Mesenchymal stem cell (in vitro differentiated cells and primary cell): ENCODE results near the gene OTOG.

Experiments used
- DNase-seq: peaks from one replicate; pipeline ENCODE4 v3.0.0-alpha.2; 2013
- H2AFZ ChIP-seq: one replicate; pipeline ENCODE4 v1.6.1; 2013; ENCODE audit warnings: low read depth, mild to moderate bottlenecking, control low read depth, inconsistent platforms, low read length, moderate library complexity
- H2AK5ac ChIP-seq: 2 replicates; pipeline ENCODE4 v1.6.1; 2013; ENCODE audit warnings: low read length, moderate library complexity, mild to moderate bottlenecking, inconsistent platforms; ENCODE audit not compliant: severe bottlenecking
- H2BK120ac ChIP-seq: one replicate; pipeline ENCODE4 v1.6.1; 2013; ENCODE audit warnings: low read depth, mild to moderate bottlenecking, inconsistent platforms, low read length, moderate library complexity
- H2BK12ac ChIP-seq, 2 experiments: one replicate each; pipeline ENCODE4 v1.6.1; 2013; ENCODE audit warnings: inconsistent platforms in 2 of 2, low read length in 2 of 2, mild to moderate bottlenecking in 2 of 2, moderate library complexity in 2 of 2, control low read depth in 1 of 2
- H2BK15ac ChIP-seq: one replicate; pipeline ENCODE4 v1.6.1; 2013; ENCODE audit warnings: mild to moderate bottlenecking, low read depth, inconsistent platforms; ENCODE audit not compliant: poor library complexity, severe bottlenecking
- H2BK5ac ChIP-seq: 2 replicates; pipeline ENCODE4 v1.6.1; 2013; ENCODE audit warnings: low read depth, mild to moderate bottlenecking, low read length, control low read depth, inconsistent platforms; ENCODE audit not compliant: poor library complexity, severe bottlenecking
- H3K14ac ChIP-seq, 2 experiments: one replicate each; pipeline ENCODE4 v1.6.1; 2013; ENCODE audit warnings: inconsistent platforms in 2 of 2, low read length in 2 of 2, control low read depth in 1 of 2, mild to moderate bottlenecking in 1 of 2, moderate library complexity in 1 of 2
- H3K18ac ChIP-seq, 2 experiments: one replicate each; pipeline ENCODE4 v1.6.1; 2013; ENCODE audit warnings: inconsistent platforms in 2 of 2, low read length in 2 of 2, control low read depth in 1 of 2, low read depth in 1 of 2, mild to moderate bottlenecking in 1 of 2
- H3K23ac ChIP-seq, 2 experiments: one replicate each; pipeline ENCODE4 v1.6.1; 2013; ENCODE audit warnings: inconsistent platforms in 2 of 2, low read length in 2 of 2, mild to moderate bottlenecking in 2 of 2, moderate library complexity in 2 of 2, control low read depth in 1 of 2
- H3K27ac ChIP-seq: 2 replicates; pipeline ENCODE4 v1.5.1; 2013; ENCODE audit warnings: mild to moderate bottlenecking, moderate library complexity, low read length, control low read depth, inconsistent platforms; ENCODE audit not compliant: poor library complexity, severe bottlenecking
- H3K27me3 ChIP-seq, 2 experiments: 2 replicates each; pipeline versions ENCODE4 v1.6.1 to v1.7.0; 2013; ENCODE audit warnings: low read length in 2 of 2, mild to moderate bottlenecking in 2 of 2, moderate library complexity in 2 of 2, control low read depth in 1 of 2, inconsistent platforms in 1 of 2; ENCODE audit not compliant: control insufficient read depth in 1 of 2, insufficient read depth in 1 of 2
- H3K36me3 ChIP-seq, 2 experiments: 2 replicates each; pipeline versions ENCODE4 v1.6.1 to v1.7.0; 2013; ENCODE audit warnings: low read length in 2 of 2, control low read depth in 1 of 2, inconsistent platforms in 1 of 2, low read depth in 1 of 2, mild to moderate bottlenecking in 1 of 2; ENCODE audit not compliant: insufficient read depth in 2 of 2, control insufficient read depth in 1 of 2
- H3K4ac ChIP-seq, 2 experiments: one replicate each; pipeline ENCODE4 v1.6.1; 2013; ENCODE audit warnings: inconsistent platforms in 2 of 2, low read length in 2 of 2, mild to moderate bottlenecking in 2 of 2, moderate library complexity in 2 of 2, control low read depth in 1 of 2, low read depth in 1 of 2
- H3K4me1 ChIP-seq: 2 replicates; pipeline ENCODE4 v1.6.1; 2013; ENCODE audit warnings: low read depth, low read length, control low read depth; ENCODE audit not compliant: control insufficient read depth, insufficient read depth
- H3K4me2 ChIP-seq: 2 replicates; pipeline ENCODE4 v1.6.1; 2013; ENCODE audit warnings: low read length, mild to moderate bottlenecking, inconsistent platforms; ENCODE audit not compliant: poor library complexity, severe bottlenecking
- H3K4me3 ChIP-seq, 2 experiments: 2 replicates each; pipeline versions ENCODE4 v1.5.1 to v1.7.0; 2013; ENCODE audit warnings: low read length in 2 of 2, mild to moderate bottlenecking in 2 of 2, control low read depth in 1 of 2, low read depth in 1 of 2; ENCODE audit not compliant: insufficient read depth in 1 of 2
- H3K79me1 ChIP-seq: replicated peaks from 2 replicates; pipeline ENCODE4 v1.6.1; 2013; ENCODE audit warnings: mild to moderate bottlenecking, control low read depth, low read length, inconsistent platforms; ENCODE audit not compliant: poor library complexity, severe bottlenecking
- H3K9ac ChIP-seq: 2 replicates; pipeline ENCODE4 v1.7.0; 2013; ENCODE audit warnings: mild to moderate bottlenecking, low read length, moderate library complexity
- H3K9me3 ChIP-seq: 2 replicates; pipeline ENCODE4 v1.7.0; 2013; ENCODE audit warnings: mild to moderate bottlenecking, low read length; ENCODE audit not compliant: control insufficient read depth
- H4K8ac ChIP-seq: one replicate; pipeline ENCODE4 v1.6.1; 2013; ENCODE audit warnings: inconsistent platforms, mild to moderate bottlenecking, low read length, moderate library complexity
- H4K91ac ChIP-seq: one replicate; pipeline ENCODE4 v1.6.1; 2013; ENCODE audit warnings: mild to moderate bottlenecking, low read length, inconsistent platforms
- WGBS: methylation state at CpG from one replicate; pipeline ENCODE4 v1.1.7; 2013; ENCODE audit warnings: mixed read lengths; 5-methylcytosine and 5-hydroxymethylcytosine counted together

Gene OTOG

DNA sequence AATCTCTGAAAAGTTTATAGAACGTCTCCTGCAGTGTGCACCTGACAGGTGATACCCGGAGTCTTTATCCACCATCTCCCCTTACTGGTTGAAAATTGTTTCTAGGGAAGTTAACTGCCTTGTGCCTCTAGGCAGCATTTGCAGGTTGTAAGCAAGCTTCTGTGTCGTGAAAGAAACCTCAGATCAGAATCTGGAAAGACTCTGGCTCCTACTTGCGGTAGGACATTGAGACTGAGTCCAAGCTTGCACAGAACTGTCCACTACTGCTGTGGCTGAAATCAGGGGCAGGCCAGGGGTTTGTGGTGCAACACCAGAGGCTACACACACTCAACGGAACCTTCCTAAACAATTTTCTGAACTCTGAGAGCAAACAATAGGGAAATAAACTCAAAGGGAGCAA is 137.5 kb downstream of the OTOG start:
- Histone ChIP-seq H4K91ac (no peak overlapping the region), H2BK120ac (no peak overlapping the region), H3K4ac (no peak overlapping the region), H3K4me2 (no peak overlapping the region), H3K79me1 (no peaks in the 10 kb centered on the region), H3K14ac (no peak overlapping the region), H3K27me3 (peaks cover 26 to 46% of the 10 kb centered on the region in 2 experiments), H3K9me3 (no peaks in the 10 kb centered on the region), H3K9ac (no peak overlapping the region), H2BK12ac (no peak overlapping the region), H2BK5ac (no peak overlapping the region), H3K18ac (no peak overlapping the region), H4K8ac (no peak overlapping the region), H2AFZ (no peak overlapping the region), H2AK5ac (no peak overlapping the region), H3K23ac (no peak overlapping the region), H2BK15ac (no peak overlapping the region), H3K4me1 (no peaks in the 10 kb centered on the region), H3K36me3 (no peaks in the 10 kb centered on the region), H3K4me3 (no peak overlapping the region), H3K27ac (no peak overlapping the region)
- DNase-seq = no peak
- WGBS = 73% methylated on average over 3 of the region's 5 CpGs

- Histone ChIP-seq H2BK5ac (no peak overlapping the region), H3K27ac (no peak overlapping the region), H2BK12ac (no peak overlapping the region), H2AFZ (no peak overlapping the region), H4K8ac (no peak overlapping the region), H2BK120ac (no peak overlapping the region), H3K79me1 (no peaks in the 10 kb centered on the region), H4K91ac (no peak overlapping the region), H3K9me3 (no peaks in the 10 kb centered on the region), H3K4me3 (no peak overlapping the region), H3K27me3 (peaks cover 22 to 54% of the 10 kb centered on the region in 2 experiments), H3K4me2 (no peak overlapping the region), H3K9ac (no peak overlapping the region), H3K36me3 (no peaks in the 10 kb centered on the region), H3K14ac (no peak overlapping the region), H2BK15ac (no peak overlapping the region), H3K4ac (no peak overlapping the region), H3K18ac (no peak overlapping the region), H3K4me1 (no peaks in the 10 kb centered on the region), H2AK5ac (no peak overlapping the region), H3K23ac (no peak overlapping the region)
- 49% methylated on average over 8 of the region's 8 CpGs for WGBS
- no peak for DNase-seq
These were observed 139.3 kb downstream of the OTOG start for GRCh38 chr11:17686231-17686980.

- no peak overlapping the region for H4K91ac ChIP-seq
- no peak overlapping the region for H4K8ac ChIP-seq
- no peak overlapping the region for H3K4me3 ChIP-seq
- H3K9ac ChIP-seq = no peak overlapping the region
- no peak overlapping the region for H3K23ac ChIP-seq
- no peak overlapping the region for H3K14ac ChIP-seq
- no peaks in the 10 kb centered on the region for H3K36me3 ChIP-seq
- no peak overlapping the region for H2AK5ac ChIP-seq
- no peak overlapping the region for H2BK15ac ChIP-seq
- H3K27ac ChIP-seq = no peak overlapping the region
- no peak overlapping the region for H2BK5ac ChIP-seq
- H3K18ac ChIP-seq = no peak overlapping the region
- WGBS = 88% methylated on average over 18 of the region's 18 CpGs
- H2AFZ ChIP-seq = no peak overlapping the region
- no peak overlapping the region for H3K4ac ChIP-seq
- H3K27me3 ChIP-seq = peaks cover 39 to 68% of the 10 kb centered on the region in 2 experiments
- DNase-seq = no peak
- H2BK120ac ChIP-seq = no peak overlapping the region
- H2BK12ac ChIP-seq = no peak overlapping the region
- H3K79me1 ChIP-seq = no peaks in the 10 kb centered on the region
- H3K4me1 ChIP-seq = no peaks in the 10 kb centered on the region
- peaks cover 4% of the 10 kb centered on the region for H3K9me3 ChIP-seq
- H3K4me2 ChIP-seq = no peak overlapping the region
These were observed 141.0 kb downstream of the OTOG start for GRCh38 chr11:17687946-17688670.

GRCh38 chr11:17691550-17691949 is 144.5 kb downstream of the OTOG start:
- Histone ChIP-seq H3K79me1 (no peaks in the 10 kb centered on the region), H3K27ac (no peak overlapping the region), H3K4me2 (no peak overlapping the region), H3K9ac (no peak overlapping the region), H3K18ac (no peak overlapping the region), H3K14ac (no peak overlapping the region), H2AK5ac (no peak overlapping the region), H3K4me1 (peaks cover 3% of the 10 kb centered on the region), H2BK5ac (no peak overlapping the region), H4K8ac (no peak overlapping the region), H3K27me3 (peaks cover 63 to 77% of the 10 kb centered on the region in 2 experiments), H2BK15ac (no peak overlapping the region), H2BK120ac (no peak overlapping the region), H2BK12ac (no peak overlapping the region), H2AFZ (no peak overlapping the region), H3K36me3 (no peaks in the 10 kb centered on the region), H4K91ac (no peak overlapping the region), H3K4me3 (no peak overlapping the region), H3K9me3 (peaks cover 4% of the 10 kb centered on the region), H3K4ac (no peak overlapping the region), H3K23ac (no peak overlapping the region)
- no peak for DNase-seq
- WGBS = 29% methylated on average over 1 of the region's 2 CpGs
